Stimulated activated CD8-positive, alpha-beta memory T cell treated with anti-CD3 and anti-CD28 coated beads, Interleukin-15, amount 100 ng/mL, for 48 hours (primary cell): ENCODE data around the gene ITSN2.
"Not testable (repeated sequence)": the region's sequence is repeated elsewhere in the genome, so short reads cannot be mapped to it uniquely, and the experiment has no call there.

ENCODE experiments used
- DNase-seq, 2 donors: peaks; one replicate each; pipeline ENCODE4 v3.0.0-alpha.2; 2020; ENCODE audit warnings: low read depth in 2 of 2

The ITSN2 gene

GRCh38 chr2:24363301-24363700 is 3.0 kb upstream of the ITSN2 start:
- no peak for DNase-seq

- no peak for DNase-seq
Observed at GRCh38 chr2:24362253-24362652, 1.9 kb upstream of the ITSN2 start.

- DNase-seq, result no peak
Observed at GRCh38 chr2:24360963-24361330, 611 bp upstream of the ITSN2 start.

GRCh38 chr2:24359129-24360049 is 947 bp downstream of the ITSN2 start:
- peak; percentile 16 to 25 for DNase-seq

GRCh38 chr2:24357767-24358166 is 2.6 kb downstream of the ITSN2 start:
- DNase-seq, result not testable (repeated sequence)

GRCh38 chr2:24357115-24357514 is 3.2 kb downstream of the ITSN2 start:
- DNase-seq, result not testable (repeated sequence)

DNA sequence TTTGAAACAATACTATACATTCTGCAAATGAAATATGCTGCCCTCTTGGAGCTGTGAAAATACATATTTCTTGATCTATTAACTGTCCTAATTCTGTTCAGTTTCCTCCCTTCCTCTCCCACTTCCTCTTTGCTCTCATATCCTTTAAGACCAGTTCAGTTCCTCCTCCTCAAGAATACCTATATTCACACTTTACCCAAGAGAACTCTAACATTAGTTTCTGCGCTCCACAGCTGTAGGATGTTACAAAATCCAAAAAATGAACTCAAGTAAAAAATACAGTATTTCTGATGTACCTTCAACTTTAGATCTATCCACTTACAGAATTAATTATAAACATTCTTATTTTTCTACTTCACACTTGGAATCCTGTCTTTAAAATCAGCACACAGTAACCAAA is 5.4 kb downstream of the ITSN2 start:
- DNase-seq, result no peak

DNA sequence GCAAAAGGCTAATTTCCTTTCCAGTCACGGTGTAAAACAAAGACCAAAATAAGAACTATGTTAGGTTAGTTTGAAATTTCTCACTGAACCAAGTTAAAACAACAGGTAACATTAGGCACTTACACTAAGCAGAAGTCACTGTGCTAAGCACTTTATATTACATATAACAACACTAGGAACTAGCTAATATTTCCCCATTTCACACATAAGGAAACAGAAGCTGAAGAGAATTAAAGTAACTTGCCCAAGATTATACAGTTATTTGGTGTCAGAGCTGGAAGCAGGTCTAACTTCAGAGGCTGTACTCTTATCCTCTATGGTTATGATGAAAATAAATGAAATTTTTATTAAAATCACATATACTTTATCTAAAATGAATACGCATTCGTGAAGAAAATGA is 5.9 kb downstream of the ITSN2 start:
- no peak for DNase-seq

- DNase-seq, result no peak
Observed at GRCh38 chr2:24353973-24354372, 6.4 kb downstream of the ITSN2 start.

DNA sequence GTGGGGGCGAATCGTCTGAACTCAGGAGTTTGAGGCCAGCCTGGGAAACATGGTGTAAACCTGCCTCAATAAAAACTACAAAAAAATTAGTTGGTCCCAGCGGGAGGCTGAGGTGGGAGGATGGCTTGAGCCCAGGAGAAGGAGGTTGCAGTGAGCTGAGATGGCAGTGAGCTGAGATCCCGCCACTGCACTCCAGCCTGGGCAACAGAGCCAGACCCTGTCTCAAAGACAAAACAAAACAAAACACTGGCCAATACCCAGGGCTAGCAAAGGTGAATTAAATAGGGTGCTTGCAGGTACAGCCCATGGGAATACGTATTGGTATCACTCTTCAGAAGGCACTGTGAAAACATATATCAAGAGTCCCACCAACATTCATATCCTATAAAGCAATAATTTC is 7.0 kb downstream of the ITSN2 start:
- no peak for DNase-seq

GRCh38 chr2:24352664-24353063 is 7.7 kb downstream of the ITSN2 start:
- DNase-seq, result no peak

DNA sequence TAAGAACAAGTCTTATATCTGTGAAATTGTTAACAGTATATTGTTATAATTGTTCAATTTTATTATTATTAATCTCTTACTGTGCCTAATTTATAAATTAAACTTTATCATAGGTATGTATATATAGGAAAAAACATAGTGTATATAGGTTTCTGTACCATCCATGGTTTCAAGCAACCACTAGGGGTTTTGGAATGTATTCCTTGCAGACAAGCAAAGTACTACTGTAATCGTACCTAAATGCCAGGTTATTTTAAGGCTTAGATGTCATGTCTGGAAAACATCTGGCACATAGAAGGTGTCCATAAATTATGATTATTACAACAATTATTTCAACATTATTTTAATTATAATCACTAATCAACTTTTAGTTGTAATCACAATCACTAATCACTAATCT is 8.4 kb downstream of the ITSN2 start:
- DNase-seq, result no peak

GRCh38 chr2:24351627-24351938 is 8.8 kb downstream of the ITSN2 start:
- DNase-seq, result no peak

DNA sequence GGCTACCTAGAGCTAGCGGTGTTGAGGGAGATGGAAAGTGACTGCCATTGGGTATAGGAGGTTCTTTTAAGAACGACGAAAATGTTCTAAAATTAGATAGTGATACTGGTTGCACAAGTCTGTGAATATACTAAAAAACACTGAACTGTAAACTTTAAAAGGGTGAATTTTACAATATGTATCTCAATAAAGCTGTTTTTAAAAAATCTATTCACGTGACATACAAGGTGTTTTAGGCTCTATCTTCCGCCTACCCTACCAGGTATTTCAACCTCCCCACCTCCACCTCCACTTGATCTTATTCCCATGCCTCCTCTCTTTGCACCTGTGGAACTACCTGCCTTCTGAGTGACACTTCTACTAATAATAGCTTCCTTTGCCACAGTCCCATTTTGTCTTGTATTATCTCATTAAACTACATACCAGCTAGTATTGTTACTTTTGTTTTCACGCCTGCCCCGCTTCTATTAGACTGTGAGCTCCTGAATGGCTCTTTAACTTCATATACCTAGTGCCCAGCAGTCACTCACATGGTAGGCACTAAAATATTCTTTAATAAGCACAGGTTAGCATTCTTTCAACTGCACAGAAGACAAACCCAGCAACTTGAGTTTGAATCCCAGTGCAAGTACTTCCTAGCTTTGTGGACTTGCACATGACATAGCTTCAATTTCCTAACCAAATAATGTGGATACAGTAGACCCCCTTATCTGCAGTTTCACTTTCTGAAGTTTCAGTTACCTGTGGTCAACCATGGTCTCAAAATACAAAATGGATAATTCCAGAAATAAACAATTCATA is 9.3 kb downstream of the ITSN2 start:
- DNase-seq, result no peak

DNA sequence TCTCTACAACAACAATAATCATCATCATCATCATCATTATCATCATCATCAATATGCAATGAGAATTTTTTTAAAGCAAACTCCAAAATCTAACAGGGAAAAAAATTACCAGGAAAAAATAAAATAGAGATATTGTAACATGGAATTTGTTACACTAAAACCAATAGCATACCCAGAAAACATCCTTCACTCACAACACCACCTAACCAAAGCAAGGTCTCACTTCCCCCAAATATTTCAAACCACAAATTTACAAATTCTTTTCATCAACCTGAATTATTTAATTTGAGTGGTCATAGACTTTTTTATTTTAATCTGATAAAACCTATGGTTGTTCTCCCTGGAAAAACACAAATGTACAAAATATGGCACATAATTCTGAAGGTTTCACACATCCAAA is 11.2 kb downstream of the ITSN2 start:
- no peak for DNase-seq

- no peak for DNase-seq
Observed at GRCh38 chr2:24345937-24346336, 14.4 kb downstream of the ITSN2 start.

- DNase-seq, result no peak
Observed at GRCh38 chr2:24343225-24343882, 17.0 kb downstream of the ITSN2 start.

- DNase-seq, result no peak
Observed at GRCh38 chr2:24342110-24342910, 18.0 kb downstream of the ITSN2 start.

GRCh38 chr2:24339856-24340262 is 20.5 kb downstream of the ITSN2 start:
- no peak for DNase-seq

- not testable (repeated sequence) for DNase-seq
Observed at GRCh38 chr2:24339098-24339497, 21.2 kb downstream of the ITSN2 start.

DNA sequence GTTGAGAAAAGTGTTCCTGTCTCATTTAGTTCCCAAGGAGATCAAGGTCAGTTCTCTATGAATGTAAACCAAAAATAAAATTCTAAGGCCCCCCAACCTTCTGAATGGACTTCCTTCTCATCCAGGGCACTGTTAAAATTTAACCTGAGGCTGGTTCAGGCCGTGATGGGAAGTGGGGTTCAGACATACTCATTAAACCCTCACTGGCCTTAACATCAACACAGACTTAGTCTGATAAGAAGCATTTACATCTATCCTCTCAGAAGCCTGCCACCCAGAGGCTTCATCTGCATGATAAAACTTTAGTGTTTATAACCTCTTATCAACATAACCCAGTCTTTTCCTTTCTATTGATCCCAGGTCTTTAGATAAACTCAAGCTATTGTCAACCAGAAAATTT is 22.4 kb downstream of the ITSN2 start:
- no peak for DNase-seq

GRCh38 chr2:24336811-24337210 is 23.5 kb downstream of the ITSN2 start:
- DNase-seq, result no peak
